ENCODE results near the gene PLN. TPM values are rescaled to one million over a fixed set of nuclear protein-coding genes. Genes with fewer than 3 reads are reported as not detected.

Gene PLN
- total RNA-seq, 1 experiment from 2014 or later = not detected

- DNase-seq (ENCODE audit: low read depth in 1 of 2, low spot score in 2 of 2) = no peak
- H3K27me3 ChIP-seq (replicated peaks) = no peaks in the 10 kb centered on the region
- H3K9me3 ChIP-seq (replicated peaks) = no peaks in the 10 kb centered on the region
- no peak overlapping the region for H3K27ac ChIP-seq
- no peak overlapping the region for H3K4me3 ChIP-seq
- peaks cover 3% of the 10 kb centered on the region; the same call in 1 of the 2 replicates for H3K4me1 ChIP-seq (replicated peaks)
- no peaks in the 10 kb centered on the region for H3K36me3 ChIP-seq
Measured at GRCh38 chr6:118548613-118549012, 517 bp downstream of the PLN start.

GRCh38 chr6:118551063-118552053, 3.3 kb downstream of the PLN start:
- H3K4me3 ChIP-seq = no peak overlapping the region
- H3K36me3 ChIP-seq = no peaks in the 10 kb centered on the region
- no peak overlapping the region for H3K27ac ChIP-seq
- no peaks in the 10 kb centered on the region for H3K27me3 ChIP-seq (replicated peaks)
- peaks cover 3% of the 10 kb centered on the region; the same call in 1 of the 2 replicates for H3K4me1 ChIP-seq (replicated peaks)
- peak in 1 of 2 experiments; percentile 43 for DNase-seq (ENCODE audit: low read depth in 1 of 2, low spot score in 2 of 2)
- H3K9me3 ChIP-seq (replicated peaks) = no peaks in the 10 kb centered on the region

- Histone ChIP-seq H3K4me1 (replicated peaks) (peaks cover 3% of the 10 kb centered on the region; the same call in 1 of the 2 replicates), H3K4me3 (no peak overlapping the region), H3K27ac (no peak overlapping the region), H3K36me3 (no peaks in the 10 kb centered on the region), H3K27me3 (replicated peaks) (no peaks in the 10 kb centered on the region), H3K9me3 (replicated peaks) (no peaks in the 10 kb centered on the region)
- DNase-seq (ENCODE audit: low read depth in 1 of 2, low spot score in 2 of 2) = no peak
Measured at GRCh38 chr6:118553132-118553531, 5.0 kb downstream of the PLN start.

GRCh38 chr6:118554698-118555097, 6.6 kb downstream of the PLN start:
- peaks cover 3% of the 10 kb centered on the region; the same call in 1 of the 2 replicates for H3K4me1 ChIP-seq (replicated peaks)
- no peaks in the 10 kb centered on the region for H3K9me3 ChIP-seq (replicated peaks)
- H3K27me3 ChIP-seq (replicated peaks) = no peaks in the 10 kb centered on the region
- H3K36me3 ChIP-seq = no peaks in the 10 kb centered on the region
- DNase-seq (ENCODE audit: low read depth in 1 of 2, low spot score in 2 of 2) = no peak
- no peak overlapping the region for H3K4me3 ChIP-seq
- H3K27ac ChIP-seq = no peak overlapping the region

GRCh38 chr6:118558464-118559217, 10.5 kb downstream of the PLN start:
- Histone ChIP-seq H3K4me1 (replicated peaks) (no peaks in the 10 kb centered on the region), H3K27me3 (replicated peaks) (no peaks in the 10 kb centered on the region), H3K4me3 (no peak overlapping the region), H3K27ac (no peak overlapping the region), H3K9me3 (replicated peaks) (no peaks in the 10 kb centered on the region), H3K36me3 (no peaks in the 10 kb centered on the region)
- DNase-seq (ENCODE audit: low read depth in 1 of 2, low spot score in 2 of 2) = no peak

- Histone ChIP-seq H3K4me3 (no peak overlapping the region), H3K9me3 (replicated peaks) (no peaks in the 10 kb centered on the region), H3K27me3 (replicated peaks) (no peaks in the 10 kb centered on the region), H3K4me1 (replicated peaks) (no peaks in the 10 kb centered on the region), H3K36me3 (no peaks in the 10 kb centered on the region; the same call in 1 of the 2 replicates), H3K27ac (no peak overlapping the region)
- DNase-seq (ENCODE audit: low read depth in 1 of 2, low spot score in 2 of 2) = no peak
Measured at GRCh38 chr6:118559659-118560058, 11.6 kb downstream of the PLN start.

- H3K27me3 ChIP-seq (replicated peaks) = no peaks in the 10 kb centered on the region
- H3K4me1 ChIP-seq (replicated peaks) = no peaks in the 10 kb centered on the region
- no peak for DNase-seq (ENCODE audit: low read depth in 1 of 2, low spot score in 2 of 2)
- H3K4me3 ChIP-seq = no peak overlapping the region
- H3K27ac ChIP-seq = no peak overlapping the region
- peaks cover 11% of the 10 kb centered on the region for H3K36me3 ChIP-seq
- H3K9me3 ChIP-seq (replicated peaks) = no peaks in the 10 kb centered on the region
Measured at GRCh38 chr6:118562248-118562647, 14.2 kb downstream of the PLN start.

- peaks cover 11% of the 10 kb centered on the region for H3K36me3 ChIP-seq
- H3K27me3 ChIP-seq (replicated peaks) = no peaks in the 10 kb centered on the region
- no peak overlapping the region for H3K27ac ChIP-seq
- H3K4me3 ChIP-seq = no peak overlapping the region
- no peaks in the 10 kb centered on the region for H3K4me1 ChIP-seq (replicated peaks)
- H3K9me3 ChIP-seq (replicated peaks) = no peaks in the 10 kb centered on the region
- DNase-seq (ENCODE audit: low read depth in 1 of 2, low spot score in 2 of 2) = no peak
Measured at GRCh38 chr6:118562959-118563358, 14.9 kb downstream of the PLN start.

GRCh38 chr6:118565311-118565960, 17.3 kb downstream of the PLN start:
- H3K4me3 ChIP-seq = no peak overlapping the region

GRCh38 chr6:118567974-118568373, 19.9 kb downstream of the PLN start:
- H3K27me3 ChIP-seq (replicated peaks) = no peaks in the 10 kb centered on the region
- H3K9me3 ChIP-seq (replicated peaks) = no peaks in the 10 kb centered on the region
- H3K27ac ChIP-seq = no peak overlapping the region
- DNase-seq (ENCODE audit: low read depth in 1 of 2, low spot score in 2 of 2) = no peak
- H3K4me1 ChIP-seq (replicated peaks) = no peaks in the 10 kb centered on the region
- peaks cover 11% of the 10 kb centered on the region for H3K36me3 ChIP-seq
- H3K4me3 ChIP-seq = no peak overlapping the region

More at GRCh38 chr6:118565311-118565960, 17.3 kb downstream of the PLN start:
- Histone ChIP-seq H3K27me3 (replicated peaks) (no peaks in the 10 kb centered on the region), H3K36me3 (peaks cover 11% of the 10 kb centered on the region), H3K9me3 (replicated peaks) (no peaks in the 10 kb centered on the region), H3K27ac (no peak overlapping the region), H3K4me1 (replicated peaks) (no peaks in the 10 kb centered on the region)
- DNase-seq (ENCODE audit: low read depth in 1 of 2, low spot score in 2 of 2) = no peak

GRCh38 chr6:118569498-118569897, 21.4 kb downstream of the PLN start:
- H3K36me3 ChIP-seq = peaks cover 18% of the 10 kb centered on the region
- no peak for DNase-seq (ENCODE audit: low read depth in 1 of 2, low spot score in 2 of 2)
- no peaks in the 10 kb centered on the region for H3K27me3 ChIP-seq (replicated peaks)
- no peak overlapping the region for H3K27ac ChIP-seq
- peaks cover 7% of the 10 kb centered on the region for H3K9me3 ChIP-seq (replicated peaks)
- H3K4me3 ChIP-seq = no peak overlapping the region
- no peaks in the 10 kb centered on the region for H3K4me1 ChIP-seq (replicated peaks)

GRCh38 chr6:118571121-118571520, 23.0 kb downstream of the PLN start:
- Histone ChIP-seq H3K27me3 (replicated peaks) (no peaks in the 10 kb centered on the region), H3K36me3 (peaks cover 12% of the 10 kb centered on the region)

GRCh38 chr6:118574051-118574865, 26.2 kb downstream of the PLN start:
- Histone ChIP-seq H3K27ac (no peak overlapping the region), H3K9me3 (replicated peaks) (peaks cover 27% of the 10 kb centered on the region), H3K36me3 (peaks cover 12% of the 10 kb centered on the region), H3K27me3 (replicated peaks) (no peaks in the 10 kb centered on the region), H3K4me3 (no peak overlapping the region), H3K4me1 (replicated peaks) (no peaks in the 10 kb centered on the region)
- DNase-seq (ENCODE audit: low read depth in 1 of 2, low spot score in 2 of 2) = no peak

More at GRCh38 chr6:118571121-118571520, 23.0 kb downstream of the PLN start:
- no peak overlapping the region for H3K27ac ChIP-seq
- peaks cover 16% of the 10 kb centered on the region for H3K9me3 ChIP-seq (replicated peaks)
- no peaks in the 10 kb centered on the region for H3K4me1 ChIP-seq (replicated peaks)
- H3K4me3 ChIP-seq = no peak overlapping the region
- DNase-seq (ENCODE audit: low read depth in 1 of 2, low spot score in 2 of 2) = no peak

All from SJSA1 (cell line).